ENCODE measurements around the gene NUP62. TPM values are rescaled to one million over a fixed set of nuclear protein-coding genes. Genes with fewer than 3 reads are reported as not detected.

NUP62 gene
- total RNA-seq, 1 experiment from 2014 or later = 127 TPM

- TF ChIP-seq CTCF (conservative IDR thresholded peaks at IDR 0.05) = no peak
- Histone ChIP-seq H2BK15ac (ENCODE audit: low read depth, low read length) (no peak overlapping the region), H4K5ac (ENCODE audit: insufficient read length, low read depth, low read length) (peak overlapping the region; percentile 64), H3K23ac (ENCODE audit: insufficient read length, low read depth, low read length) (no peak overlapping the region), H4K8ac (replicated peaks; ENCODE audit: insufficient read length, low read depth, low read length) (no peak overlapping the region), H3K4me1 (ENCODE audit: insufficient read depth, low read length) (no peaks in the 10 kb centered on the region), H3K23me2 (ENCODE audit: insufficient read length, low read depth, low read length, poor library complexity, severe bottlenecking) (peaks cover 11% of the 10 kb centered on the region), H3K9ac (ENCODE audit: extremely low read depth, insufficient read length, low read length) (peak overlapping the region; percentile 94), H4K20me1 (ENCODE audit: control insufficient read depth, insufficient read depth, insufficient read length) (no peaks in the 10 kb centered on the region), H3K14ac (ENCODE audit: insufficient read depth, low read length) (peak overlapping the region; percentile 91), H3K9me3 (ENCODE audit: control insufficient read depth, low read depth, low read length) (no peaks in the 10 kb centered on the region), H4K91ac (ENCODE audit: insufficient read length, low read depth, low read length) (no peak overlapping the region), H3K18ac (ENCODE audit: insufficient read length, low read depth, low read length) (peak overlapping the region; percentile 93), H3K4ac (ENCODE audit: low read depth, low read length) (no peak overlapping the region; the same call in 1 of the 2 replicates), H3K56ac (ENCODE audit: insufficient read length, low read depth, low read length) (peak overlapping the region; percentile 56), H3T11ph (ENCODE audit: low read length) (no peak overlapping the region), H2AFZ (ENCODE audit: low read length) (no peak overlapping the region), H3K27me3 (ENCODE audit: insufficient read depth, low read length) (no peaks in the 10 kb centered on the region), H2BK120ac (ENCODE audit: low read depth, low read length, poor library complexity, severe bottlenecking) (no peak overlapping the region), H3K27ac (ENCODE audit: insufficient read length, low read depth, low read length) (peak overlapping the region; percentile 80), H2BK12ac (ENCODE audit: insufficient read length, low read depth, low read length) (no peak overlapping the region), H3K79me1 (ENCODE audit: insufficient read depth, low read depth, low read length, poor library complexity, severe bottlenecking) (no peaks in the 10 kb centered on the region), H2AK5ac (ENCODE audit: insufficient read length, low read length) (no peak overlapping the region), H3K79me2 (ENCODE audit: insufficient read depth, low read length) (no peaks in the 10 kb centered on the region; the same call in 1 of the 2 replicates), H2BK20ac (ENCODE audit: low read depth, low read length, poor library complexity, severe bottlenecking) (no peak overlapping the region), H3K4me2 (ENCODE audit: insufficient read depth, insufficient read length, low read length) (peak overlapping the region; percentile 59), H2BK5ac (ENCODE audit: insufficient read length, low read length) (peak overlapping the region; percentile 87)
- Mint-ChIP-seq H3K27me3 (ENCODE audit: low read depth) (no peaks in the 10 kb centered on the region), H3K36me3 (ENCODE audit: insufficient read depth in 1 of 3, low read depth in 3 of 3) (peaks cover 27 to 38% (median 27%) of the 10 kb centered on the region in 3 experiments), H3K4me1 (peaks cover 18 to 28% of the 10 kb centered on the region in 2 experiments), H3K9me3 (no peaks in the 10 kb centered on the region), H3K27ac (no peak overlapping the region), H3K4me3 (no peak overlapping the region)
- WGBS (ENCODE audit: extremely low coverage, insufficient read length, low lambda C conversion rate) = no CpG with 5 or more reads among the region's 46 CpGs
- peak; percentile 98 for DNase-seq
These were observed 52.8 kb downstream of the NUP62 start for GRCh38 chr19:49876422-49877019.
